MM.1S (cell line): Measurements from ENCODE around the gene GRK3.

Source experiments
- CTCF ChIP-seq: fragments of 300-600 bp; sonication (generic); IDR thresholded peaks from 2 replicates; pipeline ENCODE4 v1.5.1; 2016; ENCODE audit warnings: antibody characterized with exemption, low read length, mixed read lengths
- EZH2 ChIP-seq: fragments of 300-600 bp; sonication (generic); optimal IDR thresholded peaks from 2 replicates; pipeline ENCODE3; 2017; ENCODE audit warnings: low read depth, mild to moderate bottlenecking, antibody characterized with exemption, low read length, mixed read lengths
- EZH2phosphoT487 ChIP-seq: fragments of 300-600 bp; sonication (generic); IDR thresholded peaks from 2 replicates; pipeline ENCODE4 v1.6.1; 2018; ENCODE audit warnings: antibody characterized with exemption, low read length

GRCh38 chr22:25602916-25603315, 38.4 kb downstream of the GRK3 start:
- no peak for TF ChIP-seq EZH2phosphoT487
- no peak for TF ChIP-seq CTCF
- TF ChIP-seq EZH2: no peak
